ENCODE measurements around the gene SMARCAL1.

SMARCAL1 gene

DNA sequence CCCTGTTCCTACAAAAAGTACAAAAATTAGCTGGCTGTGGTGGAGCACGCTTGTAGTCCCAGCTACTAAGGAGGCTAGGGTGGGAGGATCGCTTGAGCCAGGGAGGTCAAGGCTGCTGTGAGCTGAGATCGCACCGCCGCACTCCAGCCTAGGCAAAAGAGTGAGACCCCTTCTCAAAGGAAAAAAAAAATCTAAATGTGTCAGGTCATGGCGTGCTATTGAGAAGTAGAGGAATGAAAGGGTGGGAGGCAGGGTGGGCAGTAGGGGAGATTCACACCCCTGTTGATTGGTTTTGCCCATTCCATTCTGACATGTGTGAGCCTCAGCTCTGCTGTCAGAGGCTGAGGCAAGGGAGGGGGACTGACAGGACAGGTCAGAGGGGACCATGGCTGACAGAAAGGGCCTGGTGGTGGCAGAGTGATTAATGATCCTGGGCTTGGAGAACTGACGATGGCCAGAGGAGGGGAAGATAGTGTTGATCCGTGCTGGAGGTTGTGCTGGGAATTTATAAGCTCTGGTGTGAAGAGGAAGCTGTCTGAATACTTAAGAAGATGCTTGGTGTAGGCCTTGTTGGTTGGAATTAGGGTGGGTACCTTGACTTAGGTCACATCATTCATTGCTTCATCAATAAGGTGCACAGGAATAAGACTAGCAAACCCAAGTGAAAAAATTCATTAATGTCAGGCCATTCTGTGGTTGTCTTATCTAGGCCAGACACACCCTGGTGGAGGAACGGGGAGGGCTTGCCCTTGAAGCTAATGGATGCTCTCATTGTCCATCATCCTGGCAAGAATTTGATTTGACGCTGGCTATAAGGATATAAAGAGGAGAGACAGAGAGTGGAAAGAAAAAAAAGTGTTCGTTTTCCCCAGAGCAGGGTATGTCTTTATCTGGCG lies 19.1 kb upstream of the SMARCAL1 start:
- DNase-seq (ENCODE audit: low read depth, low spot score) = no peak

DNA sequence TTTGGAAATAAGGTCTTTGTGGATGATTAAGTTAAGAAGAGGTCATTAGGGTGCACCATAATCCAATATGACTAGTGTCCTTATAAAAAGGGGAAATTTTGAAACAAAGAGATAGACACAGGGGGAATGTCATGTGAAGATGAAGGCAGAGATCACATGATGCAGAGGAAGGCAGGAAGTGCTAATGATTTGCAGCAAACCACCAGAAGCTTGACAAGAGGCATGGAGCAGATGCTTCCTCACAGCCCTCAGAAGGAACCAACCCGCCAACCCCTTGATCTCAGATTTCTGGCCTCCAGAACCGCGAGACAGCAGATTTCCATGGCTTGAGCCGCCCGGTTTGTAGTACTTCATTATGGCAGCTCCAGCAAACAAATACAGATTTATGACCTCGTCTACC lies 17.4 kb upstream of the SMARCAL1 start:
- no peak for DNase-seq (ENCODE audit: low read depth, low spot score)

DNA sequence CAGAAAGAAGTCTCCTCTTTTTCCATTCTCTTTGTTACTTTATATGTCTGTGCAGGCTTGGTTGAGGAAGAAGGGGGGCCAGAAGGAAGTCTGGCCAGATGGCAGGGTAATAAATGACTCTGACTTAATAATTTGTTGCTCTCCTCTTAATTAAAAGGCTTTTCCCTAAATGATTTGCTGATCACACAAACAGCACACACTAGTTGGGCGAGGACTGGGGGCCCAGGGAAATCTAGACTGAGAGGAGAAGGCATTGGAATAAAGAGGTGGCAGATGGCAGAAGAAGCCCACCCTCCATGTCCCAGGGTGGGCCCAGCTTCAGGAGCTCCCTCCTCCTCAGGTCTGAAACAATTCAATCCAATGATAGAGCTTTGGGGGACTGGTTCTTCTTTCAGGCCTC lies 12.7 kb upstream of the SMARCAL1 start:
- DNase-seq (ENCODE audit: low read depth, low spot score) = no peak

DNA sequence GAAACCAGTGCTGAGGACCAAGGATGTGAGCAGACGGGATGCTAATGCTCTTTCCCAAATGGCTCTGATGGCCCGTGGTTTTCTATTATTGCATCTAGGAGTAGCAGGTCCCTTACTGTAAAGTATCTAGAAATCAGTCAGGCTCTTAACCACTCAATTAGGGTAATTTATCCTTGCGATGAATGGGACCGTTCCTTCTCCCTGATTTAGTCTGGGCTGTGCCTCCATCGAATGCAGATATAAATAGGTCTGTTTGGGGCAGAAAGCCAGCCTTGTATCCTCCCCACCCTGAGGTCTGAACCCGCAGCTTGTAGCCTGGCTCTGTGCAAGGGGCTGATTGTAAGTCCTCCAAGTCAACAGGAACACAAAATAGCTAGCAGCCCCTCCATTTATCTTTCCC lies 9.5 kb upstream of the SMARCAL1 start:
- no peak for DNase-seq (ENCODE audit: low read depth, low spot score)

DNA sequence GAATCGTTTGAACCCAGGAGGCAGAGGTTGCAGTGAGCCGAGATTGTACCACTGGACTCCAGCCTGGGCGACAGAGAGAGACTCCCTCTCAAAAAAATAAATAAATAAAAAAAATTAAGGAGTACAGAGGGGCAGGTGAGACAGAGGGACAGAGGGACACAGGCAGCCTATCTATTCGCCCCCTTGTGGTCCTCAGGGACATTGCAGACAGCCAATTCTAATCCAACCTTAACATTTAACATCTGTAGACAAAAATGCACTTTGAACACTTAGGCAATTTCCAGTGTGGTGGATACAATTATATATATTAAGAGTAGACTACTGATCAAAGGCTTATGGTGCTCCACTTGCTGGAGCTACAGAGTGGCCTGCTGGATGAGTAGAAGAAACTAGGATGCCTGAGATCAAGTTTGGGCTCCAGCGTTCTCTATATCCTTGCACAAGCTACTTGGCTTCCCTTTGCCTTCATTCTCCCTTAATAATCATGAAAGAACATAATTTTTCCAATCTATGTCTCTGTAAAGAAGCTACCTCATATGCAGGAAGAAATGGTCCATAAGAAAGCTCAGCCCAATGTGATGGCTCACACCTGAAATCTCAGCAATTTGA lies 8.2 kb upstream of the SMARCAL1 start:
- no peak for DNase-seq (ENCODE audit: low read depth, low spot score)

DNA sequence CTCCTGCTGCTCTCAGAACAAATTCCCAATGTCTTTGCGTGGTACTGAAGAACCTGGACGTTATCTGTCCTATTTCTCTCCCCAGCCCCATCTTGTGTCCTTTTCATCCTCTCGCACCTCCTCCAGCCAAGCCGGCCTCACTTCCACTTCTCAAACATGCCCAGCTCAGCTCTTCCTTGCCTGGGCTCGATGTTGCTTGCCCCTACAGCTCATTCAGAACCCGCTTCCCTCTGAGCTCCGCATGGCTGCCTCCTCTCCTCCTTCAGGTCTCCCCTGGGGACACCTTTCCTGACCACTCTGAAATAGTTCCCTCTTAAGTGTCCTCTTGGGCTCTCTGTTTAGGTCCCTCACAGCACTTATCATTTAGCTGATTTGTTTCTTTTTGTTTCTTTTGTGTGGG lies 6.7 kb upstream of the SMARCAL1 start:
- no peak for DNase-seq (ENCODE audit: low read depth, low spot score)

DNA sequence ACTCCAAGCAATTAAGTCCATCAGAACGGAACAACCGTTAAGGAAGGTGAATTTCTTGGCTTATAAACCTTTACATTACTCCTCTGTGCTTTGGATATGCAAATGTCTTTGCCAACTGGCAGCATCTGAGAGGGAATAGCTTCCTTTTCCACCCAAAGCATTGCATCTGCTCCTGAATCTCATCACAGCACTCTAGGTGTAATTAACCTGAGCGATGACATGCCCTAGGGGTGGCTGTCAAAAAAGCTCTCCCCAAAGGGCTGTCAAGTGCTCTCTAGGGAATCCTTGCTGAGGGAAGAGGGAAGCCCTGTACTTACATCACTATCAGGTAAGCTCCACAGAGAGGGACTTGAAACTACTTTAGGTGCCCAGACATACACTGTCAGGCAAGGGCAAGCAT lies 5.5 kb upstream of the SMARCAL1 start:
- no peak for DNase-seq (ENCODE audit: low read depth, low spot score)

DNA sequence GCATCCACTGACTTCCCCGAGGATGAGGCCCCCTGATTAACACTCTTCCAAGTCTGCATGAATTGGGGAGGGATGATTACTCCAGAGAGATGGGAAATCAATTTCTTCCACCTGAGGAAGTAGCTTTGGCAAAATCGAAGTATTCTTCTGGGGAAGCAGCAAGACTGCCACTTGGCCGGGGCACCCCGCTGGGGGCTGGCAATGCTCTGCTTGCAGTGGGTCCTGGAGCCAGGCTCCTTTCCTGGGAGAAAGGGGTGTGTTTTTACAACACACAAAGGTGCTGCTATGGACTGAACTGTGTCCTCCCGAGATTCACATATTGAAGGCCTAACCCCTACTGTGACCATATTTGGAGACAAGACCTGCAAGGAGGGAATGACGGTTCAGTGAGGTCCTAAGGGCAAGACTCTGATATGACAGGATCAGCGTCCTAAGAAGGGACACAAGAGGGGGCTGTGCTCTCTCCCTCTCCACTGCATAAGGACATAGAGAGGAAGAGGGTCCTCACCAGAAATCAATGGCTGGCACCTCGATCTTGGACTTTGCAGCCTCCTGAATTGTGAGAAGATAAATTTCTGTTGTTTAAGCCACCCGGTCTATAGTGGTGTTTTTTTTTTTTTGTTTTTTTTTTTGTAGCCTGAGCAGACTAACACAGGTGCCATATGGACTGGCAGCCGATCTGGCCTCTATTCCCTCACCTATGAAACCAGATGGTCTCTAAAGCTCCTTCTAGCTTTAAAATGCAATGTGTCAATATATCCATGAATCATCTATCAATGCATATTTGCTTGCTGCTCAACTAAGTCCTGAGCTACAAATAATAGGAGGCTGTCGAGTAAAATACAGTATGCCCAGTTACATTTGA lies 3.6 kb upstream of the SMARCAL1 start:
- DNase-seq (ENCODE audit: low read depth, low spot score) = no peak

DNA sequence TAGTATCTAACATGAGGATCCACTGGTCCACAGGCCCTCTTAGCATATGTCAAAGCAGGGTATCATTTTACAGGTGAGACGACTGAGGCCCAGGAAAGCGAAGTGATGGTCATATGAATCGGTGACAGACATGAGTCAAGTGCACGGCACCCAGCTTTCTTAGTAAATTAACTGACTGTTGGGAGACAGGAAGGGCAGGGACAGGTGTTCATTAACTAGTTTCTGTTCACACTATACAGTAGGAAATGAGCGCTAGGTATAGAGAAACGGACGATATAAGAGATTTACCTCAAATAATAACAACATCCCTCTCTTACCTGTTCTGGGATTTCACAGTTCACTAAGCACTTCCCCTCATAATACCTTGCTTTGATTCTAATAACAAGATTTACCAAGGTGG lies 1.7 kb upstream of the SMARCAL1 start:
- DNase-seq (ENCODE audit: low read depth, low spot score) = no peak

DNA sequence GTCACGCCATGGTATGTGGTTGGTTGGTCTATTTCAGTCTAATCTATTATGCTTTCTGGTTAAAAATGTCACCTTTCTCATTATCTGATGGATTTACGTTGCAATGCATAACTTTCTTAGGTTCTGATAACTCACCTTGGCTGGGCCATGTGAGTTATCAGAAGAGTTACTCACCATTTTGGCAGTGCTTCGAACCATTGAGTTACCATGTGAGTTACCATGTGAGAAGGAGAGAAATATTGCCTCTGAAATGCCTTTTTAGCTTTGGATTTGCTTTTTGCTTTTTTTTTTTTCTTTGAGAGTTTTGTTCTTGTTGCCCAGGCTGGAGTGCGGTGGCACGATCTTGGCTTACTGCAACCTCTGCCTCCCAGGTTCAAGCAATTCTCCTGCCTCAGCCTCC lies 1.6 kb downstream of the SMARCAL1 start:
- DNase-seq (ENCODE audit: low read depth, low spot score) = no peak

DNA sequence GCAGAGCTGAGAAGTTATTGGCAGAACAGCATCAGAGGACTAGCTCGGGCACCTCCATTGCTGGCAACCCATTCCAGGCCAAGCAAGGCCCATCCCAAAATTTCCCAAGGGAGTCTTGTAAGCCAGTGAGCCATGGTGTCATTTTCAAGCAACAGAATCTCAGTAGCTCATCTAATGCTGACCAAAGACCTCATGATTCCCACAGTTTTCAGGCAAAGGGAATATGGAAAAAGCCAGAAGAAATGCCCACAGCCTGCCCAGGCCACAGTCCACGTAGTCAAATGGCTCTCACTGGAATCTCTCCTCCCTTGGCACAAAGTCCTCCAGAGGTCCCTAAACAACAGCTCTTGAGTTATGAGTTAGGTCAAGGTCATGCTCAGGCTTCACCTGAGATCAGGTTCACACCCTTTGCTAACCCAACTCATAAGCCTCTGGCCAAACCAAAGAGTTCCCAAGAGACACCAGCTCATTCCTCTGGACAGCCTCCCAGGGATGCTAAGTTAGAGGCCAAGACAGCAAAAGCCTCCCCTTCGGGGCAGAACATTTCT lies 2.6 kb downstream of the SMARCAL1 start:
- DNase-seq (ENCODE audit: low read depth, low spot score) = no peak

DNA sequence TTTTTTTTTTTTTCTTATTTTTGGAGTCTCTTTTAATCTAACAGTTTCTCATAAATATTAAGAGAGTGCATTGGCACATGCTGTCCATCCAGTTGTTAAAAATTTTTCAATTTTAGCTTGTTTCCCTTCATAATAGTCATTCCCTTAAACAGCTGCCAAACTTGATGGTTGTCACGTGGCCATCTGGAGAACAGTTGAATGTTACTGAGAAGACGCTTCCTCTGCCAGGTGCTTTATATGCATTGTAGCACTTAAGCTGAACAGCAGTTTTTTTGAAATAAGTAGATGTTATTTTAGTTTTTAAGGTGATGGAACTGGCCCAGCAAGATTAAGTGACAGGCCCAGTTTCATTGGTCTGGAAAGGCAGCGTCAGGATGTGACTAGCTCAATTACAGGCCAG lies 3.3 kb downstream of the SMARCAL1 start:
- DNase-seq (ENCODE audit: low read depth, low spot score) = no peak

DNA sequence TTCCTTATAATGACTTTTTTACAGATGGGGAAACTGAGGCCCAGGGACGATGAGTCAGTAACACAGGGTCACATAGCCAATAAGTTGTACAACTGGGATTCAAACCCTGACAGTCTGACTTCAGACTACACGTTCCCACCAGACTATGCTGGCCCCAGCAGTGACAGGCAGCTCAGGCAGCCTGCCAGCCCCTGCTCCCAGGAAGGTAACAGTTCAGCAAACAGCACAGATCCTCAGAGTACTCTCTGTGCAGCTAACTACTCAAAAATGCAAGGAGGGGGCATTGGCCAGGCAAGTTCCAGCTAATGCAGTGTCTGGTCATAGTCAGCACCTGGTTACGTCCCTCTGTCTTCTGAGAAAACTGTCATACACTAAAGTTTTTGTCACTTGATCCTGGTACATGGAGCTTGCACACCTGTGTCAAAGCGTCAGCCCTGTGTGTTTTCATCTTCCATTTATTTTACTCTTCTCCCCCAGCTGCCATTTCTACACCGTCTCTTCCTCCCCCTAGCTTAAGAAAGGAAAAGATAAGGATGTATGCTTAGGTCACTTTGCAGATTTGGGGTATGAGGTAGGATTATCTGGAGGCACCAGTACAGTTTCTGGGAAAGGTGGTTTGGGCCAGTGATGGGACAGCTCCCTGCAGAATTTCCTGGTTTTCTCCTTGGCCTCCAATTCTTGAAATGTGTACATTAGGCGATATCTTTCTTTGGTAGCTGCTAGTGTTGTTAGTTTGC lies 4.5 kb downstream of the SMARCAL1 start:
- DNase-seq (ENCODE audit: low read depth, low spot score) = no peak

DNA sequence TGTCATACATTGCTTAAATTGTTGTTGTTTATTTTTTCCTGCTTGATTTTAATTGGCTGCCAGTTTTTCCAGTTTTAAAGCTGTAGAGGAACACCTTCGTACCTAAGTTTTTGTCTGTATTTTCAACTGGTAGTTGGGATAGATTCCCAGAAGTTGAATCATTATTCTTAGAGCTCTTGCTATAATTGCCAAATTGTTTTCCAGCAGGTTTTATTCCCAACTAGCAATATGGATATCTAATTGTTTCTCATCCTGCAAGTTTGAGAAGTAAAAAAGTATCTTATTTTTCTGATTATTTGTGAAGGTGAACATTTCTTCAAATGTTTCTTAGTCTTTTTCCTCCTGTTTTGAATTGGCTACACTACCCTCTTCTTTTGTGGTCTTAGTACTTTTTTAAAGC lies 6.7 kb downstream of the SMARCAL1 start:
- DNase-seq (ENCODE audit: low read depth, low spot score) = no peak

DNA sequence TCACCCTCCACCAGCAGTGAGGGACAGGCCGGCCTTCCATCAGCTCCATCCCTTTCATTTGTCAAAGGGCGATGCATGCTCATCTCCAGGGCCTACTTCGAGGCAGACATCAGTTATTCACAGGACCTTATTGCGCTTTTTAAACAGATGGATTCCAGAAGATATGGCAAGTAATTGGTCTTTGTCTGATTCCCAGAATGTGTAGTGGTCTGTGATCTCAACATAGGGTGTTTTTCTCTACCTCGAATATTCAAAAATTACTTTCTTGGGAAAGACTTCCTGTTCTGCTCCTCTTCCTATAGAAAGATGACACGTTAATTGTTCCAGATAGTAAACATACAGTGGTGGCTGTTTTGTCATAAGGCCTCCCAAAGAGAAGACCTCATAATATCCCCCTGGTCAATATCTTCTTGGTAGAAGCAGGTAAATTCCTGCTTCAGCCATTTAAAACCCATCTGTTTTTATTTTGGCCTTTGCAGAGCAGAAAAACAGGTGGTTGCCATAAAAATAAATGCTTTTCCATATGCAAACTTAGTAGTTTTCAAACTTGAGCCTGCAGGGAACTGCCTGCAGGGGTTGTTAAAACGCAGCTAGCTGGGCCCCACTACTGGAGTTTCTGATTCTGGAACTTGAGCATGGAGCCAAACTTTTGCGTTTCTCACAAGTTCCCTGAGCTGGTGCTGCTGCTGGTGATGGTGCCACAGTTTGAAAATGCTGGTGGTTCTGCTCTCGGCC lies 8.2 kb downstream of the SMARCAL1 start:
- DNase-seq (ENCODE audit: low read depth, low spot score) = no peak

DNA sequence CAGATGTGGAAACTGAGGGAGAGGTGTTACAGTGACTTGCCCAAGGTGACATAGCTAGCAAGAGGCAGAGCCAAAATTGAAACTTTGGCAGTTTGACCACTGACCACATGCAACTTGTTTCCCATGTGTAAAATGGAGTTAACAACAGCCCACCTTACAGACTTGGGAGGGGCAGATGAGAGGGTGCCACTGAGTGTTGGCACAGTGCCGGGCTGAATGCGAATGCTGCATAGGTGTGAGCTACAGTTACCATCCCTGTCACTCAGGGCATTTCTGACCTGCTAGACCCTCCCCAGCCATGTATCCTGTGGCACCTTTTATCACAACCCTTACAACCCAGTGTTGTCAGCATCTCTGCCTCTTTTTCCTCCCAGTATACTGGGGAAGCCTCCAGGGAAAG lies 10.8 kb downstream of the SMARCAL1 start:
- DNase-seq (ENCODE audit: low read depth, low spot score) = no peak

DNA sequence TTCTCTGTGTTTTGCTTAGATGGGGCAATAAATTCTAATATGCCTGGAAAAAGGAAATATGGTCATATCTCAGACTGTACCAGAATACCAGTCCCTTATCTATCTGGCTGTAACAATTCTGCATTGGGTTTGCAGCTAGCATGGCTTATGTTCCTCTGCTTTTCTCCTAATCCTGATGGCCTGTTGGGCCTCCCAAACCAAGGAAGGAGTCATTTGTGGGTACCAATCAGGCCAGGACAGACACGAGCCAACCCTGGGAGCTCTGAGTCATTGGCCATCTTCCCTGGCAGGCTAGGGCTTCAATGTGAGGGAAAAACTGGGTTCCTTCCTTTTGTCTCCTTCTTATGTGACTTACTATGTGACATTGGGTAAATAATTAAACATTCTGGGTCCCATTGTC lies 12.0 kb downstream of the SMARCAL1 start:
- DNase-seq (ENCODE audit: low read depth, low spot score) = no peak

DNA sequence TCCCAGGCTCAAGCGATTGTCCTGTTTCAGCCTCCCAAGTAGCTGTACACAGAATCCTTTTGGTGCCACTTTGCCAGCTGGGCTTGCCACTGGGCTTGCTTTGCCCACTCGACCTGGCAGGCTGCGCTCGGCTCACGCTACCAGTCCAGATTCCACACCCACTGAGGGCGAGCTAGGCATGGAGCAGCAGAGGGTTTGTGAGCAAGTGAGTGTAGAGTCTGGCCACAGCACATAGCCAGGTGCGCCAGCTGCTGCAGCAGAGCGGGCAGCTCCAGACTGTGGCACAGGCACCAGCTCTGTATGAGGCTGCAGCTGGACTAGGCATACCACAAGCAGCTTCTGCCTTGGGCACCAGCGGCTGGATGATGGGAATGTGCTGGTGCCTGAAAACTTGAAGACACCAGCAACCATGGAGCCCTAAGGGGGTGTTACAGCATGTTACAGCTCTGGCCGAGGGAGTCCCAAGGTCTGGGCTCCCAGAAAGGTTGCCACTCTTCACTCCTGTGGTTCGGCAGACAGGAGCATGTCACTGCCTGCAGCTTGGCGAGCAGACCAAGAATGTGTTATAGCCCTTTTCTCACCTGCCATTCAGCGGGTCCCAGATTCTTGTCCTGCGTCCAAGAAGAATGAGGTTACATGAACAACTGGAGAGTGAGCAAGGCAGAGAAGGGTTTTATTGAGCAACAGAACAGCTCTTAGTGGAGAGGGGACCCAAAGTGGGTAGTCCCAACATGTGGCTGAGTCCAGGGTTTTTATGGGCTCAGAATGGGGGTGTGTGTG lies 12.9 kb downstream of the SMARCAL1 start:
- DNase-seq (ENCODE audit: low read depth, low spot score) = no peak

DNA sequence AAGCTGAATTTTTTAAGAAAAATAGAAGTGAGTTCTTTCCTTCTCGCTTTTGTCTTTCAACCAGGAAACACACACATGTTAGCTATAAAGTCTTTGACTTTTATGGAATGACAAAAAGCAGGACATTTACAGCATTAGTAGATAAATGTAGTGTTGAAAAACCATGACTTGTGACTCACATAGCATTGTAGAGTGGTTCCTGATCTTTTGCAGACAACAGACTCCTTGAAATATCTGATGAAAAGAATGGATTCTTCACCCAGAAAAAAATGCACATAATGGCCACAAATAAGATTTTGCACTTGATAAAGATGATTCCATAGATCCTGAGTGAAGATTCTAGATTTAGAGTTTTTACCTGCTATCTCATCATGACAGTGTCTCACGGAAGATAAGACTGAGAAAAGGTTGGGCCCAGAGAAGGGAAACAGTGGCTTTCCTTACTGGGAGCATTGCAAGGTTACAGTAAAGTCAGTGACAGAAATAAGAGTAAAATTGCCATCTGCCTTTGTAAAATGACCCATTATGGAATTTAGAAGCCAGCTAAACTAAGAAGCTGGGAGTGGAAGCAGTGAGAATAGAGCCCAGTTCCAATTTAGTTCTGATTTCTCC lies 14.0 kb downstream of the SMARCAL1 start:
- DNase-seq (ENCODE audit: low read depth, low spot score) = no peak

DNA sequence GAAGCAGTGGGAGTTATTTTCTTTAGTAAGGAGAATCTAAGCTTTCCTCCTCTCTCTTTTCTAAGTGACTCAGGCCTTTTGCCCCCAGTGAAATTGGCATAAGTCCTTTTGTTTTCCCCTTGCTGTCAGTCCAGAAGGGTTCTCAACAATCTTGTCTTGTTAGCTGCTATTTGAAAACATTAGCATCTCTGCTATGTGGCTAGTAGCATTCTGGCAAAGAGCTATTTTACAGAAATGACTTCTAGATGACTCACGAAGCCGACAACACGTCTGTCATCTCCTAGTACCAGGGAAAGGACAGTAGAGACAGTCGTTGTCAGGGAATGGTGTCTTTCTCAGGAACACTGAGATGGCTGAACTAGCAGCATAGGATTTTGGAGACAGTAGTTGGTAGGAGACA lies 14.7 kb downstream of the SMARCAL1 start:
- no peak for DNase-seq (ENCODE audit: low read depth, low spot score)
